Measurements from ENCODE around the gene PSTPIP2. TPM values are rescaled to one million over a fixed set of nuclear protein-coding genes. Genes with fewer than 3 reads are reported as not detected.
A peak's percentile ranks its signal among the peaks of the same experiment; 100 is the strongest.
"Not testable (repeated sequence)": the region's sequence is repeated elsewhere in the genome, so short reads cannot be mapped to it uniquely, and the experiment has no call there.

PSTPIP2 gene
- total and polyA plus RNA-seq, 5 experiments from 2014 or later: 6.6 to 17.2 (median 10.9) TPM

DNA sequence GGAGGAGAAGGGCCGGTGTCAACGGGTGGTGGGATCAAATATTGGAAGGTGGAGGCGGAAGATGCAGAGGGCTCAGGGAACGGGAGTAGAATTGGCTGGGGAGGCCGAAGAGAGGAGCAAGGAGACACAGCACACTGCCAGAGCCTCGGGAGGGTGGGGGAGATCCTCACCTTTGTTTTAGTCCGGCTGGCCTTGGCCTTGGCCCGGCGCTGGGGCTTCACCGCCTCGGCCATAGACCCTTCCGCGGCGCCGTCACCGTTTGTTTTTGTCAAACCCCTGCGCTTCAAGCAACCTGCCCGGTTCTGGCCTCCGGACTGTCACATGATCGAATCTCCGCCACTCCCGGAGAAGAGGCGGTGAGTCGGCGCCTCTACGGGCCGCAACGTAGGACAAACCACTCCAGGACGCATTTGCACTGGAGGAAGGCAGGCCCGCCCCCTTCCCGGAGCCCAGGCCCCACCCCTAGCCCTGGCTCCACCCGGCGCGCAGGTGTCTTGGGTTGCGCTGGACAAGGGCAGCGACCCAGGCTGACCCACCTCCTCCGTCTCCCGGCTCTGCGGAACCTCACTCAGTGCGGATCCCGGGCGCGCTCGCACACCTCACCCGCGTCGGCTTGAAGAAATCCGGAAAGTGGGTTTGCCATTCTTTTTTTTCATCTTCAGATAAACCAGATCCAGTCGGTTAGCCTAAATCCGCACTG is 104.9 kb downstream of the PSTPIP2 start, which contains the start of gene EPG5:
Gene EPG5, minus strand, starts transcription at position 323 of the 700 bp plus-strand sequence. Its CDS starts 90 bp downstream, at position 233.
- Mint-ChIP-seq H3K27ac (peak within 1 kb of the TSS; percentile 86 to 98 (median 96)), H3K27me3 (no peaks in the 10 kb centered on the region), H3K36me3 (peaks cover 0 to 14% (median 5%) of the 10 kb centered on the region in 3 donors), H3K4me1 (peaks cover 25 to 52% (median 44%) of the 10 kb centered on the region in 4 donors), H3K4me3 (peak within 1 kb of the TSS; percentile 94 to 99 (median 98)), H3K9me3 (no peaks in the 10 kb centered on the region)
- ATAC-seq (peak; percentile 86 to 93), DNase-seq (peak; percentile 79 to 94 (median 88))
- POLR2A ChIA-PET: no interaction called here

DNA sequence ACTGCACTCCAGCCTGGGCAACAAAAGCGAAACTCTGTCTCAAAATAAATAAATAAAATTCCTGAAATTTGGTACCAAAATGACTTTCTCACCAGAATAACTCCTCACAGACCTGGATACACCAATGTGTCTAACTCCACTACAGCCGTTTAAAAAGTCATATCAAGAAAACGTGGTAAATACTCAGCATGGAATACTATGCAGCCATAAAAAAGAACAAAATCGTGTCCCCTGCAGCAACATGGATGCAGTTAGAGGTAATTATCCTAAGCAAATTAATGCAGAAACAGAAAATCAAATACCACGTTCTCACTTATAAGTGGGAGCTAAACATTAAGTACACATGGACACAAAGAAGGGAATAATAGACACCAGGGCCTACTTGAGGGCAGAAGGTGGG is 107.1 kb downstream of the PSTPIP2 start:
- POLR2A ChIA-PET, H3K9me3 Mint-ChIP-seq, DNase-seq, ATAC-seq, H3K27me3 Mint-ChIP-seq: not testable (repeated sequence)
- Mint-ChIP-seq H3K27ac (peak overlapping the region in 4 of 10 donors; percentile 36 to 66 (median 48)), H3K4me1 (peaks cover 37 to 73% (median 62%) of the 10 kb centered on the region in 4 donors), H3K36me3 (peaks cover 0 to 25% (median 5%) of the 10 kb centered on the region in 3 donors), H3K4me3 (peak overlapping the region; percentile 31 to 97 (median 64))

DNA sequence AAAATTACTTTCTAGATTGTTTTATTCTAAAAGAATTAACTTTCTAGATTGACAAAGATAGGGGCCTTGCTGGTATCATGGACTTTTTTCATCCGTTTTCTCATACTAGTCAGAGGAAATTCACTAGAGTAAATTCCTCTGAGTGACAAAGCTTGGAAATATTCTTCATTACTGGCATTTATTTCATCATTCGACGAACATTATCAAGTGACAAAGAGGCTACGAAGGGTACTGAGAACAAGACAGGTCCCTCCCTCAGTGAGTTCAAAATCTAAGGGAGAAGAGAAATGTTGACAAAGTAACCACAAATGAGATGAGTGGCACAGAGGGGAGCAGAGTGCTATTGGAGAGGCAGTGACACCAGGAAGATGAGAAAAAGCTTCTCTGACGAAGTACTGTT is 109.2 kb downstream of the PSTPIP2 start:
- DNase-seq: peak in 6 of 10 donors; percentile 2 to 32 (median 17)
- peaks cover 0 to 29% (median 5%) of the 10 kb centered on the region in 3 donors for H3K36me3 Mint-ChIP-seq
- peak overlapping the region; percentile 6 to 74 (median 44) for H3K4me3 Mint-ChIP-seq
- ATAC-seq: peak in 1 of 2 donors; percentile 49
- peaks cover 37 to 79% (median 72%) of the 10 kb centered on the region in 4 donors for H3K4me1 Mint-ChIP-seq
- POLR2A ChIA-PET: interaction anchor here (0.5 to 1.6 kb wide), 5 partner anchors 105 to 297 kb away, joined by 3 to 5 read pairs (median 5); partner anchors contain the start of gene ATP5F1A
- H3K27ac Mint-ChIP-seq: peak overlapping the region; percentile 82 to 95 (median 90)
- H3K9me3 Mint-ChIP-seq: no peaks in the 10 kb centered on the region
- H3K27me3 Mint-ChIP-seq: no peaks in the 10 kb centered on the region

- peak in 8 of 10 donors; percentile 5 to 67 (median 26) for DNase-seq
- POLR2A ChIA-PET: interaction anchor here (0.5 to 1.6 kb wide), 4 partner anchors 105 to 275 kb away, joined by 3 to 5 read pairs (median 4); partner anchors contain the start of gene ATP5F1A
- ATAC-seq: peak; percentile 24 to 60
- H3K9me3 Mint-ChIP-seq: no peaks in the 10 kb centered on the region
- peaks cover 0 to 29% (median 5%) of the 10 kb centered on the region in 3 donors for H3K36me3 Mint-ChIP-seq
- peak overlapping the region; percentile 16 to 95 (median 87) for H3K27ac Mint-ChIP-seq
- no peaks in the 10 kb centered on the region for H3K27me3 Mint-ChIP-seq
- peak overlapping the region in 9 of 10 donors; percentile 6 to 74 (median 44) for H3K4me3 Mint-ChIP-seq
- H3K4me1 Mint-ChIP-seq: peaks cover 38 to 79% (median 72%) of the 10 kb centered on the region in 4 donors
Observed at GRCh38 chr18:45962461-45962860, 109.6 kb downstream of the PSTPIP2 start.

GRCh38 chr18:45959484-45959883 is 112.6 kb downstream of the PSTPIP2 start:
- POLR2A ChIA-PET: not testable (repeated sequence)
- peaks cover 33 to 76% (median 68%) of the 10 kb centered on the region in 4 donors for H3K4me1 Mint-ChIP-seq

DNA sequence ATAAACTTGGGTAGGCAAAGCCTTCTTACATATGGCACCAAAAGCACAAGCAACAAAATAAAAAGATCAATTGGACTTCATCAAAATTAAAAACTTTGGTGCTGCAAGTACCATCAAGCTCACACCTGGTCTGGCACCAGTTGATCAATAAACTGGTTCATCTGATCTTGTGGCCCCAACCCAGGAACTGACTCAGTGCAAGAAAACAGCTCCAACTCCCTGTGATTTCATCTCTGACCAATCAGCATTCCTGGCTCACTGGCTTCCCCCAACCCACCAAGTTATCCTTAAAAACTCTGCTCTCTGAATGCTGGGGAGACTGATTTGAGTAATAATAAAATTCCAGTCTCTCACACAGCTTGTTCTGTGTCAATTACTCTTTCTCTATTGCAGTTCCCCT is 113.3 kb downstream of the PSTPIP2 start:
- peak overlapping the region in 2 of 10 donors; percentile 58 to 69 for H3K27ac Mint-ChIP-seq
- no peaks in the 10 kb centered on the region for H3K27me3 Mint-ChIP-seq
- POLR2A ChIA-PET: interaction anchor here (0.6 kb wide), 1 partner anchor 138 kb away, joined by 3 read pairs; no protein-coding TSS in a partner anchor
- H3K4me3 Mint-ChIP-seq: peak overlapping the region in 1 of 10 donors; percentile 23
- no peak for DNase-seq
- peaks cover 0 to 52% (median 22%) of the 10 kb centered on the region in 3 donors for H3K36me3 Mint-ChIP-seq
- peaks cover 34 to 73% (median 66%) of the 10 kb centered on the region in 4 donors for H3K4me1 Mint-ChIP-seq
- ATAC-seq: no peak
- no peaks in the 10 kb centered on the region for H3K9me3 Mint-ChIP-seq

More at GRCh38 chr18:45959484-45959883, 112.6 kb downstream of the PSTPIP2 start:
- H3K27ac Mint-ChIP-seq, H3K9me3 Mint-ChIP-seq, H3K4me3 Mint-ChIP-seq, H3K27me3 Mint-ChIP-seq, ATAC-seq, DNase-seq: not testable (repeated sequence)
- H3K36me3 Mint-ChIP-seq: peaks cover 0 to 45% (median 14%) of the 10 kb centered on the region in 3 donors

GRCh38 chr18:45958027-45958426 is 114.0 kb downstream of the PSTPIP2 start:
- H3K27ac Mint-ChIP-seq: peak overlapping the region in 4 of 10 donors; percentile 22 to 58 (median 33)
- POLR2A ChIA-PET: interaction anchor here (0.6 kb wide), 1 partner anchor 139 kb away, joined by 3 read pairs; no protein-coding TSS in a partner anchor
- no peaks in the 10 kb centered on the region for H3K9me3 Mint-ChIP-seq
- H3K4me3 Mint-ChIP-seq: no peak overlapping the region
- ATAC-seq: no peak
- H3K27me3 Mint-ChIP-seq: no peaks in the 10 kb centered on the region
- DNase-seq: no peak
- H3K36me3 Mint-ChIP-seq: peaks cover 0 to 52% (median 24%) of the 10 kb centered on the region in 3 donors
- peaks cover 33 to 73% (median 64%) of the 10 kb centered on the region in 4 donors for H3K4me1 Mint-ChIP-seq

- H3K27me3 Mint-ChIP-seq: no peaks in the 10 kb centered on the region
- H3K4me1 Mint-ChIP-seq: peaks cover 31 to 70% (median 59%) of the 10 kb centered on the region in 4 donors
- no peak for DNase-seq
- peaks cover 4 to 59% (median 31%) of the 10 kb centered on the region in 3 donors for H3K36me3 Mint-ChIP-seq
- ATAC-seq: no peak
- no peaks in the 10 kb centered on the region for H3K9me3 Mint-ChIP-seq
- H3K27ac Mint-ChIP-seq: peak overlapping the region in 1 of 10 donors; percentile 22
- no peak overlapping the region for H3K4me3 Mint-ChIP-seq
- POLR2A ChIA-PET: no interaction called here
Observed at GRCh38 chr18:45957100-45957499, 115.0 kb downstream of the PSTPIP2 start.

- POLR2A ChIA-PET: no interaction called here
- H3K36me3 Mint-ChIP-seq: peaks cover 12 to 76% (median 47%) of the 10 kb centered on the region in 3 donors
- H3K4me3 Mint-ChIP-seq: no peak overlapping the region
- H3K9me3 Mint-ChIP-seq: no peaks in the 10 kb centered on the region
- no peaks in the 10 kb centered on the region for H3K27me3 Mint-ChIP-seq
- ATAC-seq (no peak), DNase-seq (no peak)
- peaks cover 20 to 58% (median 41%) of the 10 kb centered on the region in 4 donors for H3K4me1 Mint-ChIP-seq
- H3K27ac Mint-ChIP-seq: peak overlapping the region in 2 of 10 donors; percentile 25 to 27
Observed at GRCh38 chr18:45954070-45954934, 117.8 kb downstream of the PSTPIP2 start.

DNA sequence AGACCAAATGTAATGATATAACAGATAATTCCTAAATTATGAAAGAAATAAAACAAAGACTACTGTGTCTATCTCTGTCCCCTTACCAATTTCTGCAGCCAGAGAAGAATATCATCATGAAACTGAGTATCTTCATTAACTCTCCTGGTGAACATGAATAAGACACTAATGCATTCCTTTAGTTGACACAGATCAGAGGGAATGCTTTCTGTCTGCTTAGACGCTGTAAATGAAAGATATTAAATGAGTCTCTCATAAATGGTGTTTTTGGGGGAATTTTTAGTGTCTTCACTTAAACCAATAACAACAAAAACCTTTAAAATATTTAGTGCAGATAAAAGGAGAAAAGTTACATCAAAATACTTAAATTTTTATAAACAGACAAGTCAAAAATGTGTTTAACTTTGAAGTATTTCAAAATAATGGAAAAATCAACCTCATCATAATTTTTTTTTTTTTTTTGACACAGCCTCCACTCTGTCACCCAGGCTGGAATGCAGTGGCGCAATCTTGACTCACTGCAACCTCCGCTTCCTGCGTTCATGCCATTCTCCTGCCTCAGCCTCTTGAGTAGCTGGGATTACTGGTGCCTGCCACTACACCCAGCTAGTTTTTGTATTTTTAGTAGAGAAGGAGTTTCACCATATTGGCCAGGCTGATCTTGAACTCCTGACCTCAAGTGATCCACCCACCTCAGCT is 120.9 kb downstream of the PSTPIP2 start:
- H3K27ac Mint-ChIP-seq: peak overlapping the region in 1 of 10 donors; percentile 45
- peaks cover 12 to 99% (median 68%) of the 10 kb centered on the region in 3 donors for H3K36me3 Mint-ChIP-seq
- H3K27me3 Mint-ChIP-seq: no peaks in the 10 kb centered on the region
- H3K9me3 Mint-ChIP-seq: no peaks in the 10 kb centered on the region
- POLR2A ChIA-PET: no interaction called here
- no peak overlapping the region for H3K4me3 Mint-ChIP-seq
- ATAC-seq (no peak), DNase-seq (no peak)
- H3K4me1 Mint-ChIP-seq: peaks cover 7 to 38% (median 26%) of the 10 kb centered on the region in 4 donors

GRCh38 chr18:45945669-45946068 is 126.4 kb downstream of the PSTPIP2 start:
- Mint-ChIP-seq H3K9me3 (no peaks in the 10 kb centered on the region), H3K36me3 (peaks cover 18 to 99% (median 67%) of the 10 kb centered on the region in 3 donors), H3K4me3 (no peak overlapping the region), H3K4me1 (peaks cover 0 to 5% (median 3%) of the 10 kb centered on the region in 4 donors), H3K27me3 (no peaks in the 10 kb centered on the region), H3K27ac (peak overlapping the region in 2 of 10 donors; percentile 46 to 52)
- DNase-seq (no peak), ATAC-seq (no peak)
- POLR2A ChIA-PET: no interaction called here

Data from naive thymus-derived CD8-positive, alpha-beta T cell (primary cell).